HG03159 (cell line): ENCODE results near the gene CTSG.
"Not testable (repeated sequence)": the region's sequence is repeated elsewhere in the genome, so short reads cannot be mapped to it uniquely, and the experiment has no call there.

ENCODE experiments used
- ATAC-seq: cut with Tn5 transposase; IDR thresholded peaks from one replicate; pipeline ENCODE4 v1.9.1; 2021; ENCODE audit warnings: mild to moderate bottlenecking, moderate library complexity; ENCODE audit not compliant: unreplicated experiment

Gene CTSG

GRCh38 chr14:24576182-24576581, at the start of gene CTSG:
CTSG (minus strand) TSS chr14:24576250; CDS start chr14:24576223, 27 bp downstream.
- no peak for ATAC-seq

- ATAC-seq: no peak
These were observed 37.7 kb upstream of the CTSG start for GRCh38 chr14:24613747-24614146.

GRCh38 chr14:24613241-24613640, 37.2 kb upstream of the CTSG start:
- no peak for ATAC-seq

- ATAC-seq: no peak
These were observed 36.1 kb upstream of the CTSG start for GRCh38 chr14:24612196-24612595.

- ATAC-seq: no peak
These were observed 33.8 kb upstream of the CTSG start, which contains the start of gene GZMH for GRCh38 chr14:24609655-24610344. GZMH (minus strand) TSS chr14:24609685; CDS start chr14:24609613, 72 bp downstream.

- no peak for ATAC-seq
These were observed 31.8 kb upstream of the CTSG start for GRCh38 chr14:24607635-24608514.

- no peak for ATAC-seq
These were observed 31.0 kb upstream of the CTSG start for GRCh38 chr14:24607081-24607480.

- no peak for ATAC-seq
These were observed 30.2 kb upstream of the CTSG start for GRCh38 chr14:24606297-24606696.

- ATAC-seq: peak; percentile 85
These were observed 29.6 kb upstream of the CTSG start for GRCh38 chr14:24605435-24606190.

GRCh38 chr14:24597403-24597802, 21.4 kb upstream of the CTSG start:
- no peak for ATAC-seq

GRCh38 chr14:24595073-24595808, 19.2 kb upstream of the CTSG start:
- ATAC-seq: no peak

- ATAC-seq: not testable (repeated sequence)
These were observed 15.0 kb upstream of the CTSG start for GRCh38 chr14:24591004-24591403.

- not testable (repeated sequence) for ATAC-seq
These were observed 8.4 kb upstream of the CTSG start for GRCh38 chr14:24584402-24584801.

GRCh38 chr14:24578558-24578957, 2.5 kb upstream of the CTSG start:
- no peak for ATAC-seq

- no peak for ATAC-seq
These were observed 721 bp upstream of the CTSG start for GRCh38 chr14:24576771-24577170.

GRCh38 chr14:24574206-24574774, 1.8 kb downstream of the CTSG start:
- ATAC-seq: no peak

GRCh38 chr14:24566318-24566717, 9.7 kb downstream of the CTSG start:
- ATAC-seq: no peak

GRCh38 chr14:24565766-24566165, 10.3 kb downstream of the CTSG start:
- ATAC-seq: no peak

- ATAC-seq: no peak
These were observed 12.5 kb downstream of the CTSG start for GRCh38 chr14:24563505-24563904.

- no peak for ATAC-seq
These were observed 19.3 kb downstream of the CTSG start for GRCh38 chr14:24556756-24557155.
